Astrocyte (in vitro differentiated cells and primary cell): Measurements from ENCODE around the gene THRA.

Experiments used
- CTCF ChIP-seq: IDR thresholded peaks from 2 replicates; pipeline ENCODE4 v1.5.1; 2011; ENCODE audit warnings: low read depth, mild to moderate bottlenecking, inconsistent platforms, low read length, moderate library complexity; ENCODE audit not compliant: insufficient read depth
- EZH2 ChIP-seq: IDR thresholded peaks from 2 replicates; pipeline ENCODE4 v1.6.1; 2012; ENCODE audit warnings: mild to moderate bottlenecking, low read length, inconsistent platforms; ENCODE audit not compliant: insufficient read depth

- TF ChIP-seq CTCF (no peak), EZH2 (no peak)
Measured at GRCh38 chr17:40058865-40059264, 3.9 kb upstream of the THRA start.
